WI38 (cell line): Measurements from ENCODE around the gene ACTL8.

Experiments
- H3K4me3 ChIP-seq: 2 replicates; pipeline ENCODE4 v1.5.1; 2011; ENCODE audit warnings: low read depth, mild to moderate bottlenecking, control low read depth, low read length
- CTCF ChIP-seq: IDR thresholded peaks from 2 replicates; pipeline ENCODE4 v1.5.1; 2012; ENCODE audit warnings: low read depth, mild to moderate bottlenecking, control low read depth, low read length

ACTL8 gene

GRCh38 chr1:17816511-17816910, 61.4 kb downstream of the ACTL8 start:
- no peak overlapping the region for H3K4me3 ChIP-seq
- no peak for TF ChIP-seq CTCF

- TF ChIP-seq CTCF, result no peak
- H3K4me3 ChIP-seq, result no peak overlapping the region
Observed at GRCh38 chr1:17819129-17819802, 64.1 kb downstream of the ACTL8 start.

GRCh38 chr1:17820198-17820597, 65.1 kb downstream of the ACTL8 start:
- TF ChIP-seq CTCF, result no peak
- no peak overlapping the region for H3K4me3 ChIP-seq

- no peak for TF ChIP-seq CTCF
Observed at GRCh38 chr1:17822741-17823426, 67.8 kb downstream of the ACTL8 start.

GRCh38 chr1:17825273-17826164, 70.4 kb downstream of the ACTL8 start:
- TF ChIP-seq CTCF, result no peak

More at GRCh38 chr1:17822741-17823426, 67.8 kb downstream of the ACTL8 start:
- no peak overlapping the region for H3K4me3 ChIP-seq

GRCh38 chr1:17826165-17826488, 71.0 kb downstream of the ACTL8 start:
- H3K4me3 ChIP-seq, result no peak overlapping the region
- TF ChIP-seq CTCF, result peak; percentile 89

More at GRCh38 chr1:17825273-17826164, 70.4 kb downstream of the ACTL8 start:
- no peak overlapping the region for H3K4me3 ChIP-seq
